ENCODE data around the gene HIVEP2. TPM values are rescaled to one million over a fixed set of nuclear protein-coding genes. Genes with fewer than 3 reads are reported as not detected.

The HIVEP2 gene
- total RNA-seq, 1 experiment from 2014 or later = 4.2 TPM

GRCh38 chr6:142725024-142725770 lies 219.8 kb downstream of the HIVEP2 start:
- Histone ChIP-seq H3K27me3 (ENCODE audit: insufficient read depth, low read length) (no peaks in the 10 kb centered on the region), H3K14ac (ENCODE audit: insufficient read depth, low read length) (no peak overlapping the region), H4K91ac (ENCODE audit: insufficient read length, low read depth, low read length) (no peak overlapping the region), H3K79me1 (ENCODE audit: insufficient read depth, low read depth, low read length, poor library complexity, severe bottlenecking) (no peaks in the 10 kb centered on the region), H3K27ac (ENCODE audit: insufficient read length, low read depth, low read length) (no peak overlapping the region), H2BK5ac (ENCODE audit: insufficient read length, low read length) (no peak overlapping the region), H3K23ac (ENCODE audit: insufficient read length, low read depth, low read length) (no peak overlapping the region), H3K4ac (ENCODE audit: low read depth, low read length) (no peak overlapping the region), H3K18ac (ENCODE audit: insufficient read length, low read depth, low read length) (no peak overlapping the region), H2AFZ (ENCODE audit: low read length) (no peak overlapping the region), H3K4me1 (ENCODE audit: insufficient read depth, low read length) (no peaks in the 10 kb centered on the region), H3K9ac (ENCODE audit: extremely low read depth, insufficient read length, low read length) (no peak overlapping the region), H2BK120ac (ENCODE audit: low read depth, low read length, poor library complexity, severe bottlenecking) (no peak overlapping the region), H3K23me2 (ENCODE audit: insufficient read length, low read depth, low read length, poor library complexity, severe bottlenecking) (no peaks in the 10 kb centered on the region), H3K9me3 (ENCODE audit: control insufficient read depth, low read depth, low read length) (no peaks in the 10 kb centered on the region), H2BK15ac (ENCODE audit: low read depth, low read length) (no peak overlapping the region), H2BK20ac (ENCODE audit: low read depth, low read length, poor library complexity, severe bottlenecking) (no peak overlapping the region), H4K8ac (replicated peaks; ENCODE audit: insufficient read length, low read depth, low read length) (no peak overlapping the region), H4K20me1 (ENCODE audit: control insufficient read depth, insufficient read depth, insufficient read length) (no peaks in the 10 kb centered on the region), H2BK12ac (ENCODE audit: insufficient read length, low read depth, low read length) (no peak overlapping the region), H2AK5ac (ENCODE audit: insufficient read length, low read length) (no peak overlapping the region), H3K79me2 (ENCODE audit: insufficient read depth, low read length) (no peaks in the 10 kb centered on the region), H3T11ph (ENCODE audit: low read length) (no peak overlapping the region), H3K56ac (ENCODE audit: insufficient read length, low read depth, low read length) (no peak overlapping the region), H4K5ac (ENCODE audit: insufficient read length, low read depth, low read length) (no peak overlapping the region), H3K4me2 (ENCODE audit: insufficient read depth, insufficient read length, low read length) (no peak overlapping the region)
- Mint-ChIP-seq H3K4me1 (peaks cover 0 to 4% of the 10 kb centered on the region in 2 experiments; a peak in 1 of 4 replicates), H3K4me3 (no peak overlapping the region), H3K27me3 (ENCODE audit: low read depth) (no peaks in the 10 kb centered on the region), H3K9me3 (no peaks in the 10 kb centered on the region), H3K36me3 (ENCODE audit: insufficient read depth in 1 of 3, low read depth in 3 of 3) (no peaks in the 10 kb centered on the region), H3K27ac (peak overlapping the region in 2 of 3 experiments; percentile 26 to 94; a peak in 5 of 7 replicates)
- no peak for TF ChIP-seq CTCF (conservative IDR thresholded peaks at IDR 0.05)
- DNase-seq = no peak
- no CpG with 5 or more reads among the region's 5 CpGs for whole genome bisulfite sequencing (ENCODE audit: extremely low coverage, insufficient read length, low lambda C conversion rate)
